Breast epithelium (tissue), 4 donors: Measurements from ENCODE around the gene ABCG5. TPM values are rescaled to one million over a fixed set of nuclear protein-coding genes. Genes with fewer than 3 reads are reported as not detected.

Experiments
- DNase-seq, 2 donors: peaks; one replicate each; pipeline ENCODE4 v3.0.0-alpha.2; 2019; ENCODE audit warnings: low spot score in 2 of 2
- H3K27ac ChIP-seq, 2 donors: fragments of 200-600 bp; sonication (generic) in 1 of 2; one replicate each; pipeline ENCODE4 v1.5.1; 2016 to 2019; ENCODE audit warnings: mild to moderate bottlenecking in 1 of 2
- H3K27me3 ChIP-seq, 2 donors: fragments of 200-600 bp; sonication (generic) in 1 of 2; one replicate each; pipeline versions ENCODE4 v1.5.1 to v1.6.0; 2017 to 2019; ENCODE audit warnings: control low read depth in 1 of 2, mild to moderate bottlenecking in 1 of 2
- H3K36me3 ChIP-seq: fragments of 200-600 bp; one replicate; pipeline ENCODE4 v1.5.1; 2019
- H3K4me1 ChIP-seq, 2 donors: fragments of 200-600 bp; sonication (generic); one replicate each; pipeline ENCODE4 v1.5.1; 2016 to 2019; ENCODE audit warnings: control low read depth in 1 of 2
- H3K4me3 ChIP-seq, 3 donors: fragments of 200-600 bp; sonication (generic); 1 replicate in 2 of 3; 2 replicates in 1 of 3; pipeline ENCODE4 v1.5.1; 2016 to 2019; ENCODE audit warnings: mild to moderate bottlenecking in 3 of 3, moderate library complexity in 2 of 3
- H3K9me3 ChIP-seq, 2 donors: fragments of 200-600 bp; sonication (generic) in 1 of 2; one replicate each; pipeline ENCODE4 v1.5.1; 2016 to 2019; ENCODE audit warnings: control low read depth in 1 of 2
- POLR2A ChIP-seq: fragments of 450-650 bp; IDR thresholded peaks from one replicate; pipeline ENCODE4 v1.6.1; 2016; ENCODE audit warnings: antibody characterized with exemption, mild to moderate bottlenecking, moderate library complexity
- POLR2AphosphoS5 ChIP-seq, 3 donors: sonication (generic); formaldehyde crosslinking; IDR thresholded peaks; one replicate each; pipeline ENCODE4 v1.6.1; 2017; ENCODE audit warnings: antibody characterized with exemption in 3 of 3
- intact Hi-C: fragments of 100-400 bp; cut with DNase I; formaldehyde crosslinking; loops from one replicate; pipeline ENCODE4 v1.15.1; 2023; ENCODE audit warnings: low total_unique reads
- total RNA-seq, 3 donors: library from RNA; depleted of rRNA; stranded (reverse); fragments of >200 nt; gene quantifications; one replicate each; pipeline ENCODE4 v1.1.0, GENCODE V29; 2016
- TF ChIP-seq, protein P1 (sequence below), 3 donors: fragments of 450-650 bp; IDR thresholded peaks; one replicate each; pipeline ENCODE4 v1.5.1; 2016 to 2017; ENCODE audit warnings: antibody characterized with exemption in 3 of 3, mild to moderate bottlenecking in 3 of 3, moderate library complexity in 3 of 3

ABCG5 gene
- total RNA-seq, 3 donors from 2014 or later, result not detected

DNA sequence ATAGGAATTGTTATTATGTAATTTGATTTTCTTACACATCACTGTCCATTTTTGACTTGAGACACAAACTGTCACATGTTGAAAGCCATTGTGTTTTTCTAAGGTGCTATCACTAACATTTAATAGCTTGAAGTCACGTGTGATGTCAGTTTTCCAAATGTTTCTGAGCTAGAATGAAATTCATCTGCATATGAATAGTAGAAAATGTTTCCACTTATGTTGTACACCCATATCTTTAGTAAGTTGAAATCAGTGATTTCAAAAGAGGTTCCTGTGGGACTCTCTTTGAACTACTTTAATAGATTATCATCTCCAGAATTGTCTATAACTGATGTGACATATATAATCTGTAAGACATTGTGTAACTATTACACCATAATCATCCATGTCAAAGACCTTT, 27.8 kb downstream of the ABCG5 start:
- Histone ChIP-seq H3K4me1 (no peaks in the 10 kb centered on the region), H3K9me3 (no peaks in the 10 kb centered on the region), H3K4me3 (no peak overlapping the region), H3K27ac (no peak overlapping the region), H3K36me3 (peaks cover 7% of the 10 kb centered on the region), H3K27me3 (no peaks in the 10 kb centered on the region)
- intact Hi-C loops, result no loop called here
- TF ChIP-seq POLR2AphosphoS5 (IDR thresholded peaks at IDR 0.05) (no peak), POLR2A (no peak)
- TF ChIP-seq, protein P1, sequence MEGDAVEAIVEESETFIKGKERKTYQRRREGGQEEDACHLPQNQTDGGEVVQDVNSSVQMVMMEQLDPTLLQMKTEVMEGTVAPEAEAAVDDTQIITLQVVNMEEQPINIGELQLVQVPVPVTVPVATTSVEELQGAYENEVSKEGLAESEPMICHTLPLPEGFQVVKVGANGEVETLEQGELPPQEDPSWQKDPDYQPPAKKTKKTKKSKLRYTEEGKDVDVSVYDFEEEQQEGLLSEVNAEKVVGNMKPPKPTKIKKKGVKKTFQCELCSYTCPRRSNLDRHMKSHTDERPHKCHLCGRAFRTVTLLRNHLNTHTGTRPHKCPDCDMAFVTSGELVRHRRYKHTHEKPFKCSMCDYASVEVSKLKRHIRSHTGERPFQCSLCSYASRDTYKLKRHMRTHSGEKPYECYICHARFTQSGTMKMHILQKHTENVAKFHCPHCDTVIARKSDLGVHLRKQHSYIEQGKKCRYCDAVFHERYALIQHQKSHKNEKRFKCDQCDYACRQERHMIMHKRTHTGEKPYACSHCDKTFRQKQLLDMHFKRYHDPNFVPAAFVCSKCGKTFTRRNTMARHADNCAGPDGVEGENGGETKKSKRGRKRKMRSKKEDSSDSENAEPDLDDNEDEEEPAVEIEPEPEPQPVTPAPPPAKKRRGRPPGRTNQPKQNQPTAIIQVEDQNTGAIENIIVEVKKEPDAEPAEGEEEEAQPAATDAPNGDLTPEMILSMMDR (IDR thresholded peaks at IDR 0.05), result no peak
- no peak for DNase-seq

DNA sequence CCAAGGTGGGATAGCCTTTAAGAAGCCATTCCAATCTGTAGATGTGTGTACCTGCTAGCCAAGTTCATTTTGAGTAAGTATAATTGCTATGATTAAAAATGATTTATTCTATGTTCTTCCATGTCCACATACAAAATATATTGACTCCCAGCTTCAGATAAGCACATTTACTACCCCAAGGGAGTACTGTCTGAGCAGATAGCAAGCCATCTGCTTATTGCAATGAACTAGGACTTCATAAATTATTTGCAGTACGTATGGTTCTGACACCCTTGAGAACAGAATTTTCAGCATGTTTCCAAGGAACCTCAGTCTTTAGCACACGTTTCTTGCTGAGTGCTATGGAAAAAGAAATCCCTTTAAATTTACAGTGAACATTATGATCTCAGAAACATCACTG, 28.2 kb downstream of the ABCG5 start:
- Histone ChIP-seq H3K27me3 (no peaks in the 10 kb centered on the region), H3K4me1 (no peaks in the 10 kb centered on the region), H3K27ac (no peak overlapping the region), H3K4me3 (no peak overlapping the region), H3K36me3 (peaks cover 7% of the 10 kb centered on the region), H3K9me3 (no peaks in the 10 kb centered on the region)
- no peak for TF ChIP-seq POLR2AphosphoS5 (IDR thresholded peaks at IDR 0.05)
- DNase-seq, result no peak
- intact Hi-C loops, result no loop called here

DNA sequence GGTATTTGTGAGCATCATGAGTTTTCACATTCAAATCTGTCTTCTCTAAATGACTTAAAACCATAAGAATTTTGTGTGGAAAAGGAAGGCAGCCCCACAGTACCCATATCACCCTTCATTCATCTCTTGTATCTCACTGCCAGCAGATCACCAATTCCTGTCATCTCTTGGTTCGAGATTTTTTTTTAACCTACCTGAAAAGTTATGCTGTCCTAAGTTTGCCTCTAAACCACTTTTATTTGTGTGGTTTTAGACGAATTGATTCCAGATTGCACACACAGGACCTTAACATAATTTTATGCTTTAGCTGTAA, 32.0 kb downstream of the ABCG5 start:
- Histone ChIP-seq H3K4me3 (no peak overlapping the region), H3K36me3 (peaks cover 7% of the 10 kb centered on the region), H3K4me1 (no peaks in the 10 kb centered on the region), H3K9me3 (no peaks in the 10 kb centered on the region), H3K27me3 (no peaks in the 10 kb centered on the region), H3K27ac (no peak overlapping the region)
- TF ChIP-seq, protein P1 (IDR thresholded peaks at IDR 0.05), result no peak
- no peak for TF ChIP-seq POLR2AphosphoS5 (IDR thresholded peaks at IDR 0.05)
- no peak for TF ChIP-seq POLR2A
- intact Hi-C loops, result no loop called here
- DNase-seq, result no peak

DNA sequence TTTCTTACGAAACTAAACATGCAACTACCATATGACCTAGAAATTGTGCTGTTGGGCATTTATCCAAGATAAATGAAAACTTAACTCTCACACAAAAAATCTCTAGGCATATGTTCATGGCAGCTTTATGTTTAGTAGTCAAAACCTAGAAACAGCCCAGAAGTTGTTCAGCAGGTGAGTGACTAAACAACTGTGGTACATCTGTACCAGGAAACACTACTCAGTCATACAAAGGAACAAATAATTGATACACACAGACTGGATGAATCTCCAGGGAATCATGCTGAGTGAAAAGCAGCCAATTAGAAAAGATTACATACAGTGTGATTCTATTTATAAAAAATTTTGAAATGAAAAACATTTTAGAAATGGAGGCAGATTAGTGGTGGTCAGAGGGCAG, 35.5 kb downstream of the ABCG5 start:
- no peaks in the 10 kb centered on the region for H3K27me3 ChIP-seq
- no peak overlapping the region for H3K27ac ChIP-seq
- no peaks in the 10 kb centered on the region for H3K4me1 ChIP-seq
- no peaks in the 10 kb centered on the region for H3K9me3 ChIP-seq
- DNase-seq, result no peak
- H3K36me3 ChIP-seq, result peaks cover 2% of the 10 kb centered on the region
- H3K4me3 ChIP-seq, result no peak overlapping the region
- intact Hi-C loops, result no loop called here
- TF ChIP-seq, protein P1 (IDR thresholded peaks at IDR 0.05), result no peak
- TF ChIP-seq POLR2A, result no peak
- no peak for TF ChIP-seq POLR2AphosphoS5 (IDR thresholded peaks at IDR 0.05)

DNA sequence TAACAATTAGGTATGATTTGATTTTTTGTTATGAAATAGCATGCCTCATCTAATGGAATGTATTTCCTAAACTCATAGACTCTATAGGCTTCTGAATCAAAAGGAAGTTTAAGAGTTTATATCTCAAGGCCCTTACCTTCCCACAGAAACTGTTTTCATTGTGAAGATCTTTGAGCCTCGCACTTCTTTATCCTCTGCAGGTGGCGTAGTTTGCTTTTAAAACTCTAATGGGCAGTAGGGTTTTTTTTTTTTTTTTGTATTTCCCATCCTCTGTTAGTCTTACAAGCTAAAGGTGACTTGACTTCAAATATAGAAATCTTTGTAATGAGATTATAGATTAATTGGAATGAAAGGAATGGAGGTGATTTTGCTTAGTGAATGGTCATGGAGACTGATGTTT, 36.5 kb downstream of the ABCG5 start:
- Histone ChIP-seq H3K4me1 (no peaks in the 10 kb centered on the region), H3K36me3 (peaks cover 4% of the 10 kb centered on the region), H3K27me3 (no peaks in the 10 kb centered on the region), H3K4me3 (no peak overlapping the region), H3K27ac (no peak overlapping the region), H3K9me3 (no peaks in the 10 kb centered on the region)
- intact Hi-C loops, result no loop called here
- DNase-seq, result no peak
- TF ChIP-seq POLR2A (no peak), POLR2AphosphoS5 (IDR thresholded peaks at IDR 0.05) (no peak)
- TF ChIP-seq, protein P1 (IDR thresholded peaks at IDR 0.05), result no peak

DNA sequence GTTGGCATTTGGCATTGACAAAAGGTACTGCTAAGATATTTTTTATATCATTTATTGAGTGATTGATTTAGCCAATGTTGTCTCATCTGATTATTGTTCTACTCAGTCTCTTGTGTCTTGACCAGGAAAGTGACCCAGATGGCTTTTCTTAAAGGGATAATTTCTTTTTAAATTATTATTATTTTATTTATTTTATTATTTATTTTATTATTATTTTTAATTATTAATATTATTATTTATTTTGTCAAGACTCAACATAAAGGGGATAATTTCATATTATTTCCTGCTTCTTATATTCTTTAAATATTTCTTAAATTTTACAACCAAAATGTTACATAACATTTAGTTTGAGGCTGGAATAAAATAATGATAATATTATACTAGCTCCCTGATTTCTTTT, 37.7 kb downstream of the ABCG5 start:
- TF ChIP-seq, protein P1 (IDR thresholded peaks at IDR 0.05), result no peak
- TF ChIP-seq POLR2AphosphoS5 (IDR thresholded peaks at IDR 0.05) (no peak), POLR2A (no peak)
- Histone ChIP-seq H3K27me3 (no peaks in the 10 kb centered on the region), H3K36me3 (peaks cover 4% of the 10 kb centered on the region), H3K9me3 (no peaks in the 10 kb centered on the region), H3K27ac (no peak overlapping the region), H3K4me1 (no peaks in the 10 kb centered on the region), H3K4me3 (no peak overlapping the region)
- intact Hi-C loops, result no loop called here
- DNase-seq, result no peak
